PC-9 (cell line): ENCODE data around the gene KRT77.

Experiments used
- CTCF ChIP-seq: fragments of 200-600 bp; sonication (generic); conservative IDR thresholded peaks from 2 replicates; pipeline ENCODE4 v1.6.1; 2017; ENCODE audit warnings: mixed run types, antibody characterized with exemption, mild to moderate bottlenecking, moderate library complexity
- EZH2 ChIP-seq: fragments of 200-600 bp; sonication (generic); IDR thresholded peaks from 2 replicates; pipeline ENCODE4 v1.8.0; 2017; ENCODE audit warnings: antibody characterized with exemption, low read depth

- TF ChIP-seq CTCF (no peak), EZH2 (no peak)
Observed at GRCh38 chr12:52689936-52690335, 13.4 kb downstream of the KRT77 start.
